Activated T-helper 17 cell treated with anti-CD3 and anti-CD28 coated beads, Interleukin-2, amount 50 U/mL, for 72 hours (primary cell): Measurements from ENCODE around the gene PSAT1. TPM values are rescaled to one million over a fixed set of nuclear protein-coding genes. Genes with fewer than 3 reads are reported as not detected.

Experiments
- ATAC-seq: fragments of 150-1000 bp; cut with Tn5 transposase; replicated peaks from 2 replicates; pipeline ENCODE4 v1.10.0; 2021; ENCODE audit warnings: mild to moderate bottlenecking, moderate library complexity
- H3K27ac Mint-ChIP-seq: one replicate; pipeline ENCODE4 v1.8.0; 2022; ENCODE audit warnings: mixed read lengths
- H3K27me3 Mint-ChIP-seq: one replicate; pipeline ENCODE4 v1.8.0; 2022; ENCODE audit warnings: mixed read lengths
- H3K36me3 Mint-ChIP-seq: one replicate; pipeline ENCODE4 v1.8.0; 2022; ENCODE audit warnings: low read depth, mild to moderate bottlenecking, mixed read lengths
- H3K4me1 Mint-ChIP-seq: one replicate; pipeline ENCODE4 v1.8.0; 2022; ENCODE audit warnings: mixed read lengths
- H3K4me3 Mint-ChIP-seq: one replicate; pipeline ENCODE4 v1.8.0; 2022; ENCODE audit warnings: mild to moderate bottlenecking, mixed read lengths
- H3K9me3 Mint-ChIP-seq: one replicate; pipeline ENCODE4 v1.8.0; 2022; ENCODE audit warnings: mixed read lengths
- total RNA-seq, 2 donors: library from RNA; stranded (reverse); gene quantifications; one replicate each; pipeline ENCODE4 v1.2.3, GENCODE V29; 2022

The PSAT1 gene
- total RNA-seq, 2 donors from 2014 or later = 14.1 to 62.2 TPM

- H3K36me3 Mint-ChIP-seq = peaks cover 55% of the 10 kb centered on the region
- H3K9me3 Mint-ChIP-seq = no peaks in the 10 kb centered on the region
- no peaks in the 10 kb centered on the region for H3K27me3 Mint-ChIP-seq
- no peak overlapping the region for H3K4me3 Mint-ChIP-seq
- H3K27ac Mint-ChIP-seq = no peak overlapping the region
- H3K4me1 Mint-ChIP-seq = no peaks in the 10 kb centered on the region
- no peak for ATAC-seq
Observed at GRCh38 chr9:78300209-78300608, 3.3 kb downstream of the PSAT1 start.

DNA sequence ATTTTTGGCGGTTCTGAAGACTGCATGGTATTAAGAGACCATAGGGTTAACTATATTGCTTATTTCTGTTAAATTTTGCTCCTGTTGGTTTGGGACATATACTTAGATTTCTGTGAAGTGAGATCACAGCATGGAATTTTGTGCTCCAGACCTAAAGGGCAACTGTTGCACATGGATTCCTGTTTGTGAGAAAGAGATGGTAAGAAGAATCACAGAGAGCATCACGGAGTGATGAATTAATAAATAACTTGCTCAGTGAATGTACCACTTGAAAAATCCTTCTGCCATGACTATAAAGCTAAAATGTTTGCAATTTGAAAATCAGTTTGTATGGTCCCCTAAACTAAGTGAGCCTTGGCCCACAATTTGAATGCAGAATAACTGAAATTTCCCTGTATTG lies 4.5 kb downstream of the PSAT1 start:
- Mint-ChIP-seq H3K9me3 (no peaks in the 10 kb centered on the region), H3K27ac (no peak overlapping the region), H3K4me1 (no peaks in the 10 kb centered on the region), H3K4me3 (no peak overlapping the region), H3K27me3 (no peaks in the 10 kb centered on the region), H3K36me3 (peaks cover 68% of the 10 kb centered on the region)
- ATAC-seq = no peak

DNA sequence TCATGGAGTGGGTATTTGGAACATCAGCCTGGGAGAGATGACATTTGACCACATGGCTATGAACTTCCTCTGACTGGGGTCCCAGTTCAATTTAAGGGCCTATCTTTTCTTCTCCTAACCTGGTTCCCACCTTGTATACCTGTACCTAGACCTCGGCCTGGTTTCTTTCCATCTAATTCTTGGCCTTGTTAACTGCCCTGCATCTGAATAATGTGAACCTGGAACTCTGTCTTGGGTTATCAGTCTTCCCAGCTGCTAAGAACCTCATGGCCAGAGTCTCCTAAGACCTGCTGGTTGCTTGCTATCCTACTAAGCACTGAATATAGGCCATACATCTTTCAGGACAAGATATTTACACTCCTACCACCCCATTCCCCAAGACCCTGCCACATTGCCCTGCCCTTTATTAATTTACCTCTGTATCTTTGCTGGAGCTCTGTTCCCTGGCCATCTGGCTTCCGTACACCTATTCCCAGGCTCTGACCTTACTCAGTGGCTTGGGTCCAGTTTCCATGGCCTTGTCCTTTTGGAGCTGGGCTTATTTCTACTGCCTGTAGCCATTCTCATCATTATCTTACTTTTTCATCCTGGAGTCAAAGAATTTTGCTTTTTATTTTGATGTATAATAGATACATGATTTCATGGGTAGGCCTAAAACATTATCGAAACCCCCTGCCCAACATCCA lies 6.6 kb downstream of the PSAT1 start:
- no peaks in the 10 kb centered on the region for H3K4me1 Mint-ChIP-seq
- H3K4me3 Mint-ChIP-seq = no peak overlapping the region
- H3K9me3 Mint-ChIP-seq = no peaks in the 10 kb centered on the region
- no peak for ATAC-seq
- no peak overlapping the region for H3K27ac Mint-ChIP-seq
- H3K27me3 Mint-ChIP-seq = no peaks in the 10 kb centered on the region
- H3K36me3 Mint-ChIP-seq = peaks cover 79% of the 10 kb centered on the region

- no peak overlapping the region for H3K4me3 Mint-ChIP-seq
- H3K27ac Mint-ChIP-seq = no peak overlapping the region
- H3K27me3 Mint-ChIP-seq = no peaks in the 10 kb centered on the region
- peaks cover 87% of the 10 kb centered on the region for H3K36me3 Mint-ChIP-seq
- no peak for ATAC-seq
- H3K9me3 Mint-ChIP-seq = no peaks in the 10 kb centered on the region
- no peaks in the 10 kb centered on the region for H3K4me1 Mint-ChIP-seq
Observed at GRCh38 chr9:78304357-78304756, 7.4 kb downstream of the PSAT1 start.

- Mint-ChIP-seq H3K9me3 (no peaks in the 10 kb centered on the region), H3K4me1 (no peaks in the 10 kb centered on the region), H3K36me3 (peaks cover 95% of the 10 kb centered on the region), H3K27ac (no peak overlapping the region), H3K4me3 (no peak overlapping the region), H3K27me3 (no peaks in the 10 kb centered on the region)
- no peak for ATAC-seq
Observed at GRCh38 chr9:78306222-78307076, 9.5 kb downstream of the PSAT1 start.

DNA sequence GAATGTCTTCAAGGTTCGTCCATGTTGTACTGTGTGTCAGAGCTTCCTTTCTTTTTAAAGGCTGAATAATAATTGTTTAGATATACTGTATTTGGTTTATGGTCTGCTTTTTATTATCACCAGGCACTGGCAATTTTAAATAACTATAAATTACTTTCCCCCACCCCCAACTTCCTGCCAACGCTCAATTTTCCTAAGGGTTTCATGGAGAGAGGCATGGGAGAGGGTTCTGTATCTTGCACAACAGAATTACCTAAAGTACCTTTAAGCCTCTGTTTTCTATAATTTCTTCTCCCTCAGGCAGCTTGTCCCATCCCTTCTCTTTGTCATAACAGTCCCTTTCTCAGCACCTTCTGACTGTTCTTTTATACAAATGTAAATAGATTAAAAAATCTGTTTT lies 10.4 kb downstream of the PSAT1 start:
- H3K4me1 Mint-ChIP-seq = no peaks in the 10 kb centered on the region
- ATAC-seq = no peak
- H3K36me3 Mint-ChIP-seq = peaks cover 95% of the 10 kb centered on the region
- no peaks in the 10 kb centered on the region for H3K27me3 Mint-ChIP-seq
- no peak overlapping the region for H3K4me3 Mint-ChIP-seq
- H3K27ac Mint-ChIP-seq = no peak overlapping the region
- no peaks in the 10 kb centered on the region for H3K9me3 Mint-ChIP-seq

DNA sequence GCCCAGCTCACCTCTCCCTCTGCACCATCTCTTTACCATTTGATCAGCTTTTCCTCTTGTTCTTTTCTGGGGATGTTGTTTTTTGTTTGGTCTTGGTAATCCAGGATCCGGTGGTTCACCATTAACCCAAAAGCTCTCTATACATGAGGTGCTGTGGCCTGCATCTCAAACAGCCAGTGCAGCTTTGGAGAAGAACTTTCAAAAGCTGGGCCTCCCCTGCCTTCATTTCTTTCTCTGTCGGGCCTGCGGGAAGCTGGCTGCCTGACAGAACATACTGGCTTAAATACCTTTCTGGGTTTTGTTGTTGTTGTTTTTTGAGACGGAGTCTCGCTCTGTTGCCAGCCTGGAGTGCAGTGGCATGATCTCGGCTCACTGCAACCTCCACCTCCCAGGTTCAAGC lies 12.1 kb downstream of the PSAT1 start:
- peaks cover 90% of the 10 kb centered on the region for H3K36me3 Mint-ChIP-seq
- H3K4me3 Mint-ChIP-seq = no peak overlapping the region
- H3K27ac Mint-ChIP-seq = no peak overlapping the region
- no peaks in the 10 kb centered on the region for H3K27me3 Mint-ChIP-seq
- no peaks in the 10 kb centered on the region for H3K9me3 Mint-ChIP-seq
- no peaks in the 10 kb centered on the region for H3K4me1 Mint-ChIP-seq
- no peak for ATAC-seq

DNA sequence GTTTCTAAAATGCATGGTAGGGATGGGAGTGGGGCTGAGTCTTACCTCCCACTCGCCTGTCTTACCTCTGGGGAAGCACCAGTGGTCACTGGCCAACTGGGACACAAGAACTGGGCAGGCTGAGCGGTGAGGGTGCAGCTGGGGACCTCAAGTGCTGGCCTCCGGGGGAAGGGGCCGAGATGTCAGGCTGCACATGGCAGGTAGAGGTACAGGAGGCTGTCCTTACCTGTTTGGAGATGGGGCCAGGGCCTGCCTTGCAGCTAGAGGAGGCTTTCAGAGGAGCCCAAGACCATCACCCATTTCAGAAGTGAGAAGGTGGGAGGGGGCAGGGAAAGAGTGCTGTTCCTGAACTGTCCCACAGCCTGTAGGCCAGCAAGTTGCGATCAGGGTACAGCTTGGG lies 14.2 kb downstream of the PSAT1 start:
- ATAC-seq = no peak

DNA sequence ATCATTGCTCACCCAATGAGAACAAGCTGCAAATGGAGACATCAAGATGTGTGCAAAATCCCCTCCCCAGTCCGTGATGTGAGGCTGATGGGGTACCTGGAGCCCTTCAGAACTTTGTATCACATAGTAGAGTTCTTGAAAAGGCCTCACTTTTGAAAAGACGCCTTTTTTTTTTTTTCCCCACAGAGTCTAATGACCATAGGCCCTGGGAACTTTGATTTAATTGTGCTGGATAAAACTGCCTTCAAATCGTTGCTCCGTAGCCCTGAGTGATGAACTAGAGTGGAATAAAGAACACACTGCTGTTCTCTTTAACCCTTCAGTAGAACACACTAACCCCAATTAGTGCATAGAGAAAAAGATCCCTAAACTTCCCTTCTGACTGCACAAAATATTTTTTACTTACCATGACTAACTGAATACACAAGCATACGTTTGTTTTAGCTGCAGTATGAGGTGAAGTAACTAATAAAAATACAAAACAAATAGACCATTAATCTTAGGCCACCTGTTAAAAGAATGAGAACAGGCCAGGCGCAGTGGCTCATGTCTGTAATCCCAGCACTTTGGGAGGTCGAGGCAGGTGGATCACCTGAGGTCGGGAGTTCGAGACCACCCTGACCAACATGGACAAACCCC lies 15.1 kb downstream of the PSAT1 start:
- H3K36me3 Mint-ChIP-seq = peaks cover 78% of the 10 kb centered on the region
- no peaks in the 10 kb centered on the region for H3K27me3 Mint-ChIP-seq
- H3K4me1 Mint-ChIP-seq = peaks cover 4% of the 10 kb centered on the region
- H3K4me3 Mint-ChIP-seq = no peak overlapping the region
- H3K27ac Mint-ChIP-seq = no peak overlapping the region
- H3K9me3 Mint-ChIP-seq = no peaks in the 10 kb centered on the region
- ATAC-seq = no peak

More for the DNA sequence above, 14.2 kb downstream of the PSAT1 start:
- Mint-ChIP-seq H3K36me3 (peaks cover 78% of the 10 kb centered on the region), H3K9me3 (no peaks in the 10 kb centered on the region), H3K4me1 (peaks cover 4% of the 10 kb centered on the region), H3K4me3 (no peak overlapping the region), H3K27ac (no peak overlapping the region), H3K27me3 (no peaks in the 10 kb centered on the region)

GRCh38 chr9:78314550-78314949 lies 17.6 kb downstream of the PSAT1 start:
- no peak for ATAC-seq
- Mint-ChIP-seq H3K4me1 (peaks cover 4% of the 10 kb centered on the region), H3K9me3 (no peaks in the 10 kb centered on the region), H3K36me3 (peaks cover 78% of the 10 kb centered on the region), H3K27ac (no peak overlapping the region), H3K27me3 (no peaks in the 10 kb centered on the region), H3K4me3 (no peak overlapping the region)

GRCh38 chr9:78314953-78315870 lies 18.3 kb downstream of the PSAT1 start:
- peaks cover 78% of the 10 kb centered on the region for H3K36me3 Mint-ChIP-seq
- H3K4me3 Mint-ChIP-seq = no peak overlapping the region
- no peak for ATAC-seq
- H3K27ac Mint-ChIP-seq = no peak overlapping the region
- peaks cover 8% of the 10 kb centered on the region for H3K4me1 Mint-ChIP-seq
- no peaks in the 10 kb centered on the region for H3K27me3 Mint-ChIP-seq
- no peaks in the 10 kb centered on the region for H3K9me3 Mint-ChIP-seq

GRCh38 chr9:78316166-78316892 lies 19.4 kb downstream of the PSAT1 start:
- H3K36me3 Mint-ChIP-seq = peaks cover 78% of the 10 kb centered on the region
- no peak overlapping the region for H3K27ac Mint-ChIP-seq
- H3K9me3 Mint-ChIP-seq = no peaks in the 10 kb centered on the region
- H3K27me3 Mint-ChIP-seq = no peaks in the 10 kb centered on the region
- H3K4me3 Mint-ChIP-seq = no peak overlapping the region
- peaks cover 8% of the 10 kb centered on the region for H3K4me1 Mint-ChIP-seq
- ATAC-seq = no peak

- H3K4me1 Mint-ChIP-seq = peaks cover 8% of the 10 kb centered on the region
- H3K36me3 Mint-ChIP-seq = peaks cover 79% of the 10 kb centered on the region
- H3K9me3 Mint-ChIP-seq = no peaks in the 10 kb centered on the region
- H3K27ac Mint-ChIP-seq = no peak overlapping the region
- no peak for ATAC-seq
- no peaks in the 10 kb centered on the region for H3K27me3 Mint-ChIP-seq
- no peak overlapping the region for H3K4me3 Mint-ChIP-seq
Observed at GRCh38 chr9:78319197-78320029, 22.5 kb downstream of the PSAT1 start.
